HepG2 (cell line): ENCODE measurements around the gene ZNF189.

Experiments
- ZNF225 ChIP-seq: sonication (generic); formaldehyde crosslinking; IDR thresholded peaks from 2 replicates; pipeline ENCODE4 v1.4.0; 2020; ENCODE audit warnings: mild to moderate bottlenecking, missing genetic modification reagents
- ZNF33B ChIP-seq: sonication (generic); formaldehyde crosslinking; IDR thresholded peaks from 2 replicates; pipeline ENCODE4 v1.5.1; 2020; ENCODE audit warnings: mild to moderate bottlenecking, missing genetic modification reagents

- TF ChIP-seq ZNF225: no peak
- TF ChIP-seq ZNF33B (CRISPR knock-in tag): no peak
Measured at GRCh38 chr9:101415578-101415977, 16.9 kb downstream of the ZNF189 start.
